Heart left ventricle (tissue), 16 donors: Measurements from ENCODE around the gene ZNF664. TPM values are rescaled to one million over a fixed set of nuclear protein-coding genes. Genes with fewer than 3 reads are reported as not detected.
A peak's percentile ranks its signal among the peaks of the same experiment; 100 is the strongest.

Source experiments
- ATAC-seq, 4 donors: fragments of 200-7000 bp; cut with Tn5 transposase; one replicate each; pipeline ENCODE4 v1.9.1; 2020 to 2022; ENCODE audit warnings: moderate library complexity in 4 of 4, mild to moderate bottlenecking in 3 of 4, moderate number of reproducible peaks in 1 of 4
- DNase-seq, 5 donors: peaks; one replicate each; pipeline ENCODE4 v3.0.0-alpha.2; 2020
- H3K27ac ChIP-seq, 12 donors: fragments of 200-600 bp; sonication (generic) in 4 of 12; one replicate each; pipeline versions ENCODE4 v1.5.0 to v1.8.0; 2016 to 2022; ENCODE audit warnings: mild to moderate bottlenecking in 2 of 12
- H3K27me3 ChIP-seq, 9 donors: fragments of 200-600 bp; sonication (generic) in 2 of 9; one replicate each; pipeline versions ENCODE4 v1.5.1 to v1.8.0; 2016 to 2022; ENCODE audit warnings: mild to moderate bottlenecking in 3 of 9
- H3K36me3 ChIP-seq, 9 donors: fragments of 200-600 bp; sonication (generic) in 2 of 9; one replicate each; pipeline versions ENCODE4 v1.5.0 to v1.8.0; 2018 to 2022; ENCODE audit warnings: mild to moderate bottlenecking in 2 of 9
- H3K4me1 ChIP-seq, 12 donors: fragments of 200-600 bp; sonication (generic) in 4 of 12; one replicate each; pipeline versions ENCODE4 v1.5.0 to v1.8.0; 2016 to 2022; ENCODE audit warnings: mild to moderate bottlenecking in 3 of 12
- H3K4me3 ChIP-seq, 12 donors: fragments of 200-600 bp; sonication (generic) in 4 of 12; one replicate each; pipeline versions ENCODE4 v1.5.0 to v1.8.0; 2017 to 2022; ENCODE audit warnings: mild to moderate bottlenecking in 9 of 12, moderate library complexity in 4 of 12
- H3K9me3 ChIP-seq, 12 donors: fragments of 200-600 bp; sonication (generic) in 4 of 12; one replicate each; pipeline versions ENCODE4 v1.5.0 to v1.8.0; 2016 to 2022; ENCODE audit warnings: mild to moderate bottlenecking in 1 of 12
- POLR2A ChIP-seq, 2 donors: fragments of 450-650 bp; IDR thresholded peaks; one replicate each; pipeline ENCODE4 v1.6.1; 2017; ENCODE audit warnings: antibody characterized with exemption in 2 of 2, mild to moderate bottlenecking in 2 of 2, moderate library complexity in 2 of 2
- WGBS, 4 donors: extraction: QIAGEN DNeasy Blood & Tissue Kit in 2 of 4; methylation state at CpG; one replicate each; pipeline versions ENCODE4 v1.1.5 to v1.1.7; 2013 to 2018; 5-methylcytosine and 5-hydroxymethylcytosine counted together
- intact Hi-C, 10 donors: fragments of 100-400 bp; cut with DNase I; formaldehyde crosslinking; loops; one replicate each; pipeline versions ENCODE4 v1.11.1 to v1.14.2; 2022
- polyA plus RNA-seq, 2 donors: library from polyadenylated mRNA; stranded (reverse); fragments of 200-250 nt; gene quantifications; one replicate each; pipeline ENCODE4 v1.2.3, GENCODE V29; 2013
- total RNA-seq, 9 donors: library from RNA; depleted of rRNA in 2 of 9; stranded (reverse); fragments of >200 nt in 2 of 9; fragmentation: NEBNext Ultra II Directional in 3 of 9; extraction: Animal tissue kit (Norgen Biotek cat#: 25700) in 3 of 9; gene quantifications; one replicate each; pipeline versions ENCODE4 v1.1.0 to v1.2.4, GENCODE V29; 2016 to 2023
- TF ChIP-seq, protein P1 (sequence below), 12 donors: fragments of 200-600 bp; sonication (generic) in 4 of 12; IDR thresholded peaks; one replicate each; pipeline versions ENCODE4 v1.5.0 to v1.8.0; 2018 to 2022; ENCODE audit warnings: antibody characterized with exemption in 12 of 12, mild to moderate bottlenecking in 5 of 12
- donor health status: ischemic (EF 13 %, LVEDD 7.1; RV severe dilation, severe dysfunction).
- donor health status: healthy with polysubstance abuse.
- donor health status: DM: no; HTN: yes; CAD: no.
- donor health status: DM: no; HTN: no; CAD: no.
- donor health status: ischemic (EF 25% LVEDD 6.9; RV normal size, moderate dysfunction).
- donor health status: ischemic (EF 25% LVEDD 5.7; RV mildly dilated, moderate dysfunction).
- donor health status: healthy.
- donor health status: DM: yes; HTN: yes; CAD: no.
- donor health status: ischemic (EF 35%, LVEDD 5.7; RV mildly dilated, moderate dysfunction).
- donor health status: nonischemic (EF 11% LVEDD 7.7; RV severe dilation, severe dysfunction).
- donor health status: DM: yes; HTN: yes; CAD: no.
- donor health status: PGD.
- donor health status: ischemic (EF 29% LVEDD 5.4; RV normal size, mild dysfunction).
- donor health status: nonischemic (EF 23%, LVEDD 6.1; RV moderate dilation, normal function).

ZNF664 gene
- total and polyA plus RNA-seq, 11 donors = 43.1 to 104 (median 73.3) TPM

DNA sequence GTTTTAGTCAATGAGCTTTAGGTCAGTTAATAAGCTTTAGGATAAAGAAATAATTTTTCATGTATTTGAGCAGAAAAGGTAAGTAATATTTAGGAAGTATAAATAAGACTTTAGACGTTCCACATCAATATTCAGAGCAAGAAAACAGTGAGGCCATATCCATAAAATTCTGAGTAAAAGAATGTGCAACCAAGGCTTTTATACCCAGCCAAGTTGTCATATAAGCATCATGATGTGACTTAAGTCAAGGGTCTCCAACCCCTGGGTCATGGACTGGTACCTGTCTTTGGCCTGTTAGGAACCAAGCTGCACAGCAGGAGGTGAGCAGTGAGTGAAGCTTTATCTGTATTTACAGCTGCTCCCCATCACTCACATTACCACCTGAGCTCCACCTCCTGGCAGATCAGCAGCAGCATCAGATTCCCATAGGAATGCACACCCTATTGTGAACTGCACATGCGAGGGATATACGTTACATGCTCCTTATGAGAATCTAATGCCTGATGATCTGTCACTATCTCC is 74.1 kb downstream of the ZNF664 start:
- Histone ChIP-seq H3K27me3 (no peaks in the 10 kb centered on the region), H3K4me3 (no peak overlapping the region), H3K36me3 (no peaks in the 10 kb centered on the region), H3K4me1 (peaks cover 0 to 12% (median 2%) of the 10 kb centered on the region in 12 donors), H3K27ac (no peak overlapping the region), H3K9me3 (peaks cover 0 to 26% (median 8%) of the 10 kb centered on the region in 12 donors)
- DNase-seq = no peak
- TF ChIP-seq POLR2A (IDR thresholded peaks at IDR 0.05) = no peak
- TF ChIP-seq, protein P1, sequence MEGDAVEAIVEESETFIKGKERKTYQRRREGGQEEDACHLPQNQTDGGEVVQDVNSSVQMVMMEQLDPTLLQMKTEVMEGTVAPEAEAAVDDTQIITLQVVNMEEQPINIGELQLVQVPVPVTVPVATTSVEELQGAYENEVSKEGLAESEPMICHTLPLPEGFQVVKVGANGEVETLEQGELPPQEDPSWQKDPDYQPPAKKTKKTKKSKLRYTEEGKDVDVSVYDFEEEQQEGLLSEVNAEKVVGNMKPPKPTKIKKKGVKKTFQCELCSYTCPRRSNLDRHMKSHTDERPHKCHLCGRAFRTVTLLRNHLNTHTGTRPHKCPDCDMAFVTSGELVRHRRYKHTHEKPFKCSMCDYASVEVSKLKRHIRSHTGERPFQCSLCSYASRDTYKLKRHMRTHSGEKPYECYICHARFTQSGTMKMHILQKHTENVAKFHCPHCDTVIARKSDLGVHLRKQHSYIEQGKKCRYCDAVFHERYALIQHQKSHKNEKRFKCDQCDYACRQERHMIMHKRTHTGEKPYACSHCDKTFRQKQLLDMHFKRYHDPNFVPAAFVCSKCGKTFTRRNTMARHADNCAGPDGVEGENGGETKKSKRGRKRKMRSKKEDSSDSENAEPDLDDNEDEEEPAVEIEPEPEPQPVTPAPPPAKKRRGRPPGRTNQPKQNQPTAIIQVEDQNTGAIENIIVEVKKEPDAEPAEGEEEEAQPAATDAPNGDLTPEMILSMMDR (IDR thresholded peaks at IDR 0.05) = no peak
- WGBS, 4 donors = 92 to 97% (median 95%) methylated on average over 3 of the region's 3 CpGs
- intact Hi-C loops = no loop called here
- no peak for ATAC-seq

DNA sequence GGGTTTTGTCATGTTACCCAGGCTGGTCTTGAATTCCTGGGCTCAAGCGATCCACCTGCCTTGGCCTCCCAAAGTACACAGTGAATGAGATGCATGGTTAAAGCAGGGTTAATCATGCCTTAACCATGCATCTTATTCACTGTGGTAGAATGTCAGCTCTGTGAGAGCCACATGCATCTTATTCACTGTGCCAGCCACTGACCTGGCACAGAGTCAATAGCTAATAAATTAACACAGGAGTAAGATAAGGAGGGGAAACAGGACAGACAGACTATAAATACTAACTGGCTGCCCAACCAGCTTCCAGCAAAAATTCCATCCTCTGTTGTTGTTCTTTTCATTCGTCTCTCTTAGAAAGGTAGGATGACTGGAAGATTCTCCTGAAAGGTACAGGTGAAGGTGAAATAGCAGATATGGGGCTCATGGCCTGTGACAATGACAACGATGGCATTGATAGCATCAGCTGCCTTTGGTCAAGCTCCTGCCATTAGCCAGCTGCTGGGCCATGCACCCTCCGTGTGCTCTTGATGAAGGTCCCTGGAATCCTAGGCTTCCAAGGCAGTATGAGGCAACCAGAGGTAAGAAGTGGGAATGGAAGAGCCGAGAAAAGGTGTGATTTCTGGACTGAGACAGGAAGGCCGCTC is 76.6 kb downstream of the ZNF664 start:
- H3K36me3 ChIP-seq = no peaks in the 10 kb centered on the region
- WGBS, 4 donors = 64 to 72% (median 70%) methylated on average over 6 of the region's 6 CpGs
- intact Hi-C loops = loop anchor here (5.0 to 10.0 kb wide), 6 partner anchors 268 to 723 kb away; partner anchors contain the start of gene NCOR2 (in 1 of the 10)

DNA sequence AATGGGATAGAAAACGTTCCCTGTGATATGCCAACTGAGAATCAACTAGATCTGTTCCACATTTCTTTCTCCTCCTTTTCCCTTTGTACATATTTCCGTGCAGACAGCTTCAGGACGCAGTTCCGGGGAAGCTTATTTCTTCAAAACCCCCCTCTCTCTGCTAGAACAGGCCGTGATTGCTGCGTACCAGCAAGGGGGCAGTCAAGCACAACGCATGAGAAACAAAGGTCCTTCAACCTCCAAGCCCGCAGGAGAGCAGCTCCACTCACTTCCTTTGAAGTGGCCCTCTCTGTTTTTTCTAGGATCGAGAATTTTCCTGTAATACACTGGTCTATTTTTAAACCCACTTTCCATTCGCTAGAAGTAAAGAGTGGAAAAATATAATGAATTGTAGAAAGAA is 80.8 kb downstream of the ZNF664 start:
- H3K9me3 ChIP-seq = peaks cover 0 to 3% (median 0%) of the 10 kb centered on the region in 12 donors
- H3K27ac ChIP-seq = no peak overlapping the region
- intact Hi-C loops = loop anchor here (2.0 to 10.0 kb wide), 8 partner anchors 263 to 718 kb away; partner anchors contain the start of gene NCOR2 (in 1 of the 10)
- ATAC-seq (peak; percentile 79 to 94 (median 88)), DNase-seq (peak in 4 of 5 donors; percentile 50 to 62 (median 58))
- WGBS, 4 donors = 5 to 11% (median 8%) methylated on average over 10 of the region's 10 CpGs
- no peaks in the 10 kb centered on the region for H3K36me3 ChIP-seq
- no peak for TF ChIP-seq POLR2A (IDR thresholded peaks at IDR 0.05)
- TF ChIP-seq, protein P1 (IDR thresholded peaks at IDR 0.05) = peak; percentile 39 to 82 (median 72)
- peaks cover 0 to 17% (median 5%) of the 10 kb centered on the region in 12 donors for H3K4me1 ChIP-seq
- no peak overlapping the region for H3K4me3 ChIP-seq
- H3K27me3 ChIP-seq = no peaks in the 10 kb centered on the region

More for the DNA sequence above, 76.6 kb downstream of the ZNF664 start:
- no peak overlapping the region for H3K4me3 ChIP-seq
- H3K9me3 ChIP-seq = peaks cover 0 to 26% (median 8%) of the 10 kb centered on the region in 12 donors
- no peak for DNase-seq
- H3K4me1 ChIP-seq = peaks cover 0 to 17% (median 5%) of the 10 kb centered on the region in 12 donors
- TF ChIP-seq, protein P1 (IDR thresholded peaks at IDR 0.05) = no peak
- no peak for TF ChIP-seq POLR2A (IDR thresholded peaks at IDR 0.05)
- ATAC-seq = peak; percentile 40 to 75 (median 58)
- no peaks in the 10 kb centered on the region for H3K27me3 ChIP-seq
- no peak overlapping the region for H3K27ac ChIP-seq

DNA sequence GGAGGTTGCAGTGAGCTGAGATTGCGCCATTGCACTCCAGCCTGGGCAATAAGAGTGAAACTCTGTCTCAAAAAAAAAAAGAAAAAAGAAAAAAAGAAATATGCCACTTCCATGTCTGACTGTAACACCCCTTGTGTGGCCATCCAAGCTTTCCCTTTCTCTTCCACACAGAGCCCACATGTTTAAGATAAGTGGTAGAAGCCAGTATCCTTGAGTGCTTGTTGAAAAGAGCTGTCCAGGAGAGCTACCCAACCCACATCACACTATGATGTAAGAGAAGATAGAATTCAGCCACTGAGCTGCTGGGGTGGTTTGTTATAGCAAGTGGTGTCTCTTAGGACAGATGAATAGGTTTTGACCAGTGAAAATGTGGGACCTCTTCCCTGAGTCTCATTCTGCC is 82.1 kb downstream of the ZNF664 start:
- intact Hi-C loops = loop anchor here in 6 of 10 donors (2.0 to 10.0 kb wide), 6 partner anchors 262 to 716 kb away; partner anchors contain the start of gene NCOR2 (in 1 of the 6)
- ATAC-seq (no peak), DNase-seq (no peak)
- TF ChIP-seq POLR2A (IDR thresholded peaks at IDR 0.05) = no peak
- TF ChIP-seq, protein P1 (IDR thresholded peaks at IDR 0.05) = no peak
- no peak overlapping the region for H3K4me3 ChIP-seq
- 88 to 100% (median 100%) methylated on average over 1 of the region's 1 CpG for WGBS, 4 donors
- peaks cover 0 to 3% (median 0%) of the 10 kb centered on the region in 12 donors for H3K9me3 ChIP-seq
- no peaks in the 10 kb centered on the region for H3K36me3 ChIP-seq
- H3K4me1 ChIP-seq = peaks cover 0 to 8% (median 0%) of the 10 kb centered on the region in 12 donors
- H3K27ac ChIP-seq = no peak overlapping the region
- H3K27me3 ChIP-seq = no peaks in the 10 kb centered on the region
